Kidney (tissue), 14 donors: ENCODE measurements around the gene SERPINB5. TPM values are rescaled to one million over a fixed set of nuclear protein-coding genes. Genes with fewer than 3 reads are reported as not detected.

Experiments used
- DNase-seq, 5 donors: peaks; one replicate each; pipeline ENCODE4 v3.0.0-alpha.2; 2013 to 2020
- FAIRE-seq: peaks from 2 replicates; lab custom pipeline; 2012; peaks lifted over from hg19 to GRCh38; lab: Jason Lieb, UNC
- H3K27ac ChIP-seq, 2 donors: one replicate each; pipeline ENCODE4 v1.7.0; 2013; ENCODE audit warnings: low read depth in 2 of 2, low read length in 2 of 2, inconsistent platforms in 1 of 2
- H3K27me3 ChIP-seq: one replicate; pipeline ENCODE4 v1.7.1; 2013; ENCODE audit warnings: low read length, inconsistent platforms; ENCODE audit not compliant: control insufficient read depth, insufficient read depth
- H3K36me3 ChIP-seq, 3 donors: one replicate each; pipeline versions ENCODE4 v1.7.0 to v1.7.1; 2013; ENCODE audit warnings: low read length in 3 of 3, control low read depth in 1 of 3, inconsistent platforms in 1 of 3; ENCODE audit not compliant: insufficient read depth in 3 of 3, control insufficient read depth in 2 of 3
- H3K4me1 ChIP-seq, 3 donors: one replicate each; pipeline versions ENCODE4 v1.7.0 to v1.7.1; 2013; ENCODE audit warnings: low read length in 3 of 3, inconsistent platforms in 1 of 3, low read depth in 1 of 3; ENCODE audit not compliant: control insufficient read depth in 2 of 3, insufficient read depth in 2 of 3
- H3K4me3 ChIP-seq, 3 donors: one replicate each; pipeline versions ENCODE4 v1.7.0 to v1.8.1; 2013; ENCODE audit warnings: low read length in 3 of 3, control low read depth in 1 of 3, inconsistent platforms in 1 of 3
- H3K9ac ChIP-seq, 3 donors: one replicate each; pipeline versions ENCODE4 v1.7.0 to v1.7.1; 2013; ENCODE audit warnings: low read length in 3 of 3, control low read depth in 1 of 3, inconsistent platforms in 1 of 3
- H3K9me3 ChIP-seq, 3 donors: one replicate each; pipeline versions ENCODE4 v1.7.0 to v1.7.1; 2013; ENCODE audit warnings: low read length in 3 of 3, control low read depth in 1 of 3, inconsistent platforms in 1 of 3; ENCODE audit not compliant: control insufficient read depth in 2 of 3, insufficient read depth in 1 of 3
- CTCF ChIP-seq: IDR thresholded peaks from 3 replicates; pipeline ENCODE4 v1.5.1; 2012; ENCODE audit warnings: mild to moderate bottlenecking, moderate library complexity, borderline replicate concordance; ENCODE audit not compliant: insufficient read depth; ENCODE audit errors: extremely low read depth
- intact Hi-C: fragments of 100-400 bp; cut with DNase I; formaldehyde crosslinking; loops from one replicate; pipeline ENCODE4 v1.11.1; 2022
- polyA plus RNA-seq: library from polyadenylated mRNA; stranded (reverse); fragments of 350-450 nt; fragmentation: Illumina TruSeq; extraction: RNeasy Lipid Tissue Mini Kit (QIAGEN cat#74804); gene quantifications from one replicate; pipeline ENCODE4 v1.2.3, GENCODE V29; 2014; ENCODE audit warnings: low read depth, low replicate concordance; ENCODE audit not compliant: insufficient read depth
- total RNA-seq: library from RNA; stranded (reverse); fragmentation: NEBNext Ultra II Directional; extraction: Animal tissue kit (Norgen Biotek cat#: 25700); gene quantifications from one replicate; pipeline ENCODE4 v1.2.1, GENCODE V29; 2021
- donor health status: control.
- donor health status: control.
- donor health status: control.
- donor health status: control.
- donor health status: control.
- donor health status: DM: yes; HTN: yes; CAD: no.
- donor health status: Normal renal cell carcinoma (clear cell type).

Gene SERPINB5
- total and polyA plus RNA-seq, 2 donors from 2014 or later = not detected

GRCh38 chr18:63520053-63520685, 43.4 kb downstream of the SERPINB5 start:
- DNase-seq (no peak), FAIRE-seq (no peak)
- no peak overlapping the region for H3K9ac ChIP-seq
- TF ChIP-seq CTCF = no peak
- no peaks in the 10 kb centered on the region for H3K27me3 ChIP-seq
- peaks cover 0 to 3% (median 0%) of the 10 kb centered on the region in 3 donors for H3K4me1 ChIP-seq
- no peak overlapping the region for H3K4me3 ChIP-seq
- H3K9me3 ChIP-seq = no peaks in the 10 kb centered on the region
- no peaks in the 10 kb centered on the region for H3K36me3 ChIP-seq
- intact Hi-C loops = loop anchor here (10.0 kb wide), 1 partner anchor 325 kb away; no protein-coding TSS in a partner anchor
- no peak overlapping the region for H3K27ac ChIP-seq

DNA sequence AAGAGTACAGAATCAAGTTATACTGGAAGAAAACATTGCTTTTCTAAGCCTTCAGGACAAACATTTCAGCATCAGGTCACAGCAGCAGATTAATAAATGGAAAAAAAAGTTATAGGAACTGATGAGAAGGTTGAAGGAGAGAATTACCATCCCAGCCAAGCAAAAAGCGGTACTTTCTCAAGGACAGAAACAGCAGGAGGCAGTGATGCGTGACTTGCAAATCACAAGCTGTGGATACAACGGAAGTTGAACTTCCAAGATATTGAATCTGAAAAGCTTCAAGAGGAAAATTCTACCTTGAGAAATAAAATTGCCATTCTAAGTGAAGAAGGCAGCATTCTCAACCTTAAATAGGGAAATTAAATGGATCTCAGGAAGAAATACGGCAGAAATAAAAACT, 46.9 kb downstream of the SERPINB5 start:
- Histone ChIP-seq H3K9ac (no peak overlapping the region), H3K36me3 (no peaks in the 10 kb centered on the region), H3K27ac (no peak overlapping the region), H3K4me3 (no peak overlapping the region), H3K27me3 (no peaks in the 10 kb centered on the region), H3K9me3 (no peaks in the 10 kb centered on the region), H3K4me1 (no peaks in the 10 kb centered on the region)
- DNase-seq (peak in 2 of 5 donors; percentile 25 to 40), FAIRE-seq (no peak)
- no peak for TF ChIP-seq CTCF
- intact Hi-C loops = loop anchor here (10.0 kb wide), 1 partner anchor 321 kb away; no protein-coding TSS in a partner anchor

DNA sequence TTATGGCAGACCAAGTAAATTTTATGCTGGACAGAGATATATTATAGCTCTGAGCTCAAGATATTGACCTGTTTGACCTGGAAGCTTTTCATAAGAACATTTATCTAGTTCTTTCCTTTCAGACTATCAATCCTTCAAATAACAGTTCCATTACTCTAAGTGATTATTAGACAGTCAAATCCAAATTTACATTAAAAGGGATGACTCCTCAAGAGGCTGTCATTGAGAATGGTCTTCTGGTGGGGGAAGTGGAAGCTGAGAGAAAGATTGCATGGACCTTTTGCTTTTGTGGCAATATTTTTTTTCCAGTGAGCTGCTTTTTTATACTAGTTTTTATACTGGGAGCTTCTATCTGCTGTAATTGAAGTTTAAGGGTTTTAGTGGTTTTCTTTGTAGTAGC, 50.5 kb downstream of the SERPINB5 start:
- Histone ChIP-seq H3K36me3 (no peaks in the 10 kb centered on the region), H3K4me1 (no peaks in the 10 kb centered on the region), H3K9ac (no peak overlapping the region), H3K4me3 (no peak overlapping the region), H3K27me3 (no peaks in the 10 kb centered on the region), H3K9me3 (no peaks in the 10 kb centered on the region), H3K27ac (no peak overlapping the region)
- FAIRE-seq (no peak), DNase-seq (no peak)
- no peak for TF ChIP-seq CTCF
- intact Hi-C loops = loop anchor here (10.0 kb wide), 1 partner anchor 318 kb away; no protein-coding TSS in a partner anchor
